Bronchial epithelial cell (primary cell): Measurements from ENCODE around the gene COL23A1. TPM values are rescaled to one million over a fixed set of nuclear protein-coding genes. Genes with fewer than 3 reads are reported as not detected.

Source experiments
- DNase-seq: peaks from one replicate; pipeline ENCODE4 v3.0.0-alpha.2; 2010; ENCODE audit warnings: low read depth
- FAIRE-seq: peaks from 2 replicates; lab custom pipeline; 2011; peaks lifted over from hg19 to GRCh38; lab: Jason Lieb, UNC
- H3K27me3 ChIP-seq: 2 replicates; pipeline ENCODE4 v1.5.1; 2011; ENCODE audit warnings: low read length; ENCODE audit not compliant: control insufficient read depth, insufficient read depth
- H3K36me3 ChIP-seq: 2 replicates; pipeline ENCODE4 v1.5.1; 2011; ENCODE audit warnings: low read length; ENCODE audit not compliant: control insufficient read depth, insufficient read depth
- H3K4me3 ChIP-seq: 2 replicates; pipeline ENCODE4 v1.5.1; 2011; ENCODE audit warnings: mild to moderate bottlenecking, low read depth, low read length, control low read depth
- CTCF ChIP-seq: IDR thresholded peaks from 2 replicates; pipeline ENCODE4 v1.5.1; 2011; ENCODE audit warnings: mild to moderate bottlenecking, moderate library complexity, low read length, control low read depth, inconsistent platforms; ENCODE audit not compliant: insufficient read depth, severe bottlenecking
- total RNA-seq: library from RNA; depleted of rRNA; stranded (reverse); fragments of >200 nt; gene quantifications from 2 replicates; pipeline ENCODE4 v1.2.1, GENCODE V29; 2014

COL23A1 gene
- total RNA-seq, 1 donor from 2014 or later = 0.26 TPM

- DNase-seq = no peak
- Histone ChIP-seq H3K4me3 (no peak overlapping the region), H3K27me3 (peaks cover 2% of the 10 kb centered on the region), H3K36me3 (no peaks in the 10 kb centered on the region)
- FAIRE-seq = no peak
- TF ChIP-seq CTCF = no peak
Observed at GRCh38 chr5:178291969-178292825, 298.0 kb downstream of the COL23A1 start.

DNA sequence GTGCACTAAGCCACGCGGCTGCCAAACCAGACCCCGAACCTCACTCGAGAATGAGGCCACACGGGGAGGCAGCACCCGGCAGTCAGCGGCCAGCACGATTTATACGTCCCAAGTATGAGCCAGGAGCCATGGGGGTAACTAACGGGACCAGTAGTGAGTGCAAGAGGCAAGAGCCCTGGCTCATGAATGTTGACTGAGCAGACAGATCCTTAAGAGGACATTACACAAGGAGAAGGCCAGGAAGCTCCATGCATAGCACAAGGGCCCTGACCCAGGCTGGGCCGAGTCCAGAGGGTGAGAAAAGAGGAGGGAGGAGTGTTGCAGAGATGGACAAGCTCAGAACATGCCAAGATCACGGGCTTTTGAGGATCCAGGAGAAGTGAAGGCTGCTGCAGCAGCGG lies 299.0 kb downstream of the COL23A1 start:
- no peak for TF ChIP-seq CTCF
- DNase-seq (no peak), FAIRE-seq (no peak)
- Histone ChIP-seq H3K27me3 (peaks cover 3% of the 10 kb centered on the region), H3K36me3 (no peaks in the 10 kb centered on the region), H3K4me3 (no peak overlapping the region)

DNA sequence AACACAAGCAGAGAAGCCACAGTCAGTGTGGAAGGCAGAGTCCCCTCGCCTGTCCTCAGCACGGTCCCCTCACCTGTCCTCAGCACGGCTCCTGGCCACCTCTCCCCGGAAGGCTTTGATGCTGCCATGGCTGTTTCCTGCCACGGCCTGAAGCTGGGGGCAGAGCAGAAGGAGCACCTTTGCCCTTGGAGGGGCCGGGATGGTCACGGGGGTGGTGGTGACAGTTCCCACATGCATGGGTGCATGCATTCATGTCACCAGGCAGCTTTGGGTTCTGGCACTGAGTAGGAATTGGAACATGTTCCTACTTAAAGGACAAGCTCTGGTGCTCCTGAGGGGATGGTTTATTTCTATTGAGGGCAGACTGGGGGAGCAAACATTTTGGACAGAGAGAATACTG lies 299.8 kb downstream of the COL23A1 start:
- TF ChIP-seq CTCF = no peak
- Histone ChIP-seq H3K4me3 (no peak overlapping the region), H3K36me3 (no peaks in the 10 kb centered on the region), H3K27me3 (peaks cover 3% of the 10 kb centered on the region)
- FAIRE-seq (no peak), DNase-seq (no peak)

- no peak for FAIRE-seq
- Histone ChIP-seq H3K4me3 (no peak overlapping the region), H3K36me3 (no peaks in the 10 kb centered on the region), H3K27me3 (peaks cover 3% of the 10 kb centered on the region)
- TF ChIP-seq CTCF = no peak
- no peak for DNase-seq
Observed at GRCh38 chr5:178289438-178289837, 300.8 kb downstream of the COL23A1 start.

- TF ChIP-seq CTCF = no peak
- peak; percentile 93 for DNase-seq
- Histone ChIP-seq H3K4me3 (no peak overlapping the region), H3K27me3 (peaks cover 3% of the 10 kb centered on the region), H3K36me3 (no peaks in the 10 kb centered on the region)
- FAIRE-seq = no peak
Observed at GRCh38 chr5:178288401-178289368, 301.5 kb downstream of the COL23A1 start.
